Measurements from ENCODE around the gene LSM3. TPM values are rescaled to one million over a fixed set of nuclear protein-coding genes. Genes with fewer than 3 reads are reported as not detected.

The LSM3 gene
- total and polyA plus RNA-seq, 11 donors: 11.6 to 15.9 (median 13.7) TPM

DNA sequence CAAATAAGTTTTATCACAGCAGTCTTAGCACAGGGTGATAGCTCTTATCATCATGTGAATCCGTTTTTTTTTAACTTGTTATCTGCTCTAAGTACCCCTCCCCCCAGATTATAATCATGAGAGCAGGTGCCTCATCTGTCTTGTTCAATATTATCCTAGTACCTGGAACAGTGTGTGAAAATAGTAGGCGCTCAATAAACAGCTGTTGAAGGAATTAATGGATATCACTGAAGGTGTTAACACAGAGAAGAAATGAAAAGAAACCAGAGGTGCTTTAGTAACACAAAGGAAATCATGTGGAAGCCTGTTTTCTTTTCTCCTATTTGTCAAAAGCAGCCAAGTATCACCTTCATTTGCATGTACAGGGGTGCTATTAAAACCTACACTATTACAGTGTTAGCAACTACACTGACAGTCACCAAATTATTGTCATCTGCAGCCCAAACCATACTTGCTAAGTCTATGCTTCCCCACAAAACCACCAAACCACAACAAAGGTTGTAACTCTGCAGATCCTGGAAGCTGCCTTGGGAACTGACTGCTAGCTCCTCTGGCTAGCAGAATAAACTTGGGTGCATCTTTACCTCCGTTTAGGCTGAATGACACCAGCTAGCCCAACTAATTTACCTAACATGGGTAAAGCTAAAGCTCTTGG is 3.1 kb upstream of the LSM3 start:
- ATAC-seq (no peak), DNase-seq (no peak)
- no peaks in the 10 kb centered on the region for H3K9me3 ChIP-seq
- 66 to 71% (median 69%) methylated on average over 3 of the region's 3 CpGs for WGBS, 4 donors
- peaks cover 0 to 47% (median 32%) of the 10 kb centered on the region in 12 donors for H3K4me1 ChIP-seq
- H3K36me3 ChIP-seq: peaks cover 0 to 26% (median 25%) of the 10 kb centered on the region in 9 donors
- intact Hi-C loops (cut with DNase I): loop anchor here in 7 of 10 donors (5.0 to 10.0 kb wide), 6 partner anchors 48 to 521 kb away; partner anchors contain the start of genes CCDC174 (in 3 of the 7), CHCHD4 (in 1 of the 7) and TMEM43 (in 1 of the 7)
- H3K27ac ChIP-seq: no peak overlapping the region
- H3K4me3 ChIP-seq: no peak overlapping the region
- TF ChIP-seq, protein P1, sequence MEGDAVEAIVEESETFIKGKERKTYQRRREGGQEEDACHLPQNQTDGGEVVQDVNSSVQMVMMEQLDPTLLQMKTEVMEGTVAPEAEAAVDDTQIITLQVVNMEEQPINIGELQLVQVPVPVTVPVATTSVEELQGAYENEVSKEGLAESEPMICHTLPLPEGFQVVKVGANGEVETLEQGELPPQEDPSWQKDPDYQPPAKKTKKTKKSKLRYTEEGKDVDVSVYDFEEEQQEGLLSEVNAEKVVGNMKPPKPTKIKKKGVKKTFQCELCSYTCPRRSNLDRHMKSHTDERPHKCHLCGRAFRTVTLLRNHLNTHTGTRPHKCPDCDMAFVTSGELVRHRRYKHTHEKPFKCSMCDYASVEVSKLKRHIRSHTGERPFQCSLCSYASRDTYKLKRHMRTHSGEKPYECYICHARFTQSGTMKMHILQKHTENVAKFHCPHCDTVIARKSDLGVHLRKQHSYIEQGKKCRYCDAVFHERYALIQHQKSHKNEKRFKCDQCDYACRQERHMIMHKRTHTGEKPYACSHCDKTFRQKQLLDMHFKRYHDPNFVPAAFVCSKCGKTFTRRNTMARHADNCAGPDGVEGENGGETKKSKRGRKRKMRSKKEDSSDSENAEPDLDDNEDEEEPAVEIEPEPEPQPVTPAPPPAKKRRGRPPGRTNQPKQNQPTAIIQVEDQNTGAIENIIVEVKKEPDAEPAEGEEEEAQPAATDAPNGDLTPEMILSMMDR (IDR thresholded peaks at IDR 0.05): no peak
- no peak for TF ChIP-seq POLR2A (IDR thresholded peaks at IDR 0.05)
- H3K27me3 ChIP-seq: no peaks in the 10 kb centered on the region

DNA sequence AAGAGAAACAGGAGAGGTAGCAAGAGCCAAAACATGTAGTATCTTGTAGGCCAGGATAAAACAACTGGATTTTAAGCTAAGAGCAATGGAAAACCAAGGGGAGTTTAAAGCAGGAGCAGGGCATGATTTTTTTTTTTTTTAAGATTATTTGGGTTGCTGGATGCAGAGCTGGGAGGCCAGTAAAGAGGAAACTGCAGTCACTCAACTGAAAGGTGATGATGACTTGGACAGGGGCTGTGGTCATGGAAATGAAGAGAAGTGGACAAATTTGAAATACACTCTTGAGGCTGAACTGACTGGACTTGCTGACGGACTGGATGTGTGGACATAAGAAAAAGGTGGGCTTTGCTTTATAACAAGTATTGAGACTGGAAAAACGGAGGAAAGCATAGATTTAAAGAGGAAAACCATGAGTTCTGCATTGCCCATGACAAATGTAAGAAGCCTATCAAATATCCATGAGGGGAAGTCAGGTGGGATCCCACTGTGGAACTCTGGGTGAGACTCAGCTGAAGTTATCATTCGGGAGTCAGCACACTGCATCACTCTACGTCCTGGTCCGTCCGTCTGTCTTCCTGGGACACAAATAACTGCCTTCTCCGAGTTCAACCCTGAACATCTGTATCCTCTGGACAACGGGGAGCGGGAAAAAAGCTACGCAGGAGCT is 904 bp upstream of the LSM3 start:
- H3K4me3 ChIP-seq: peak overlapping the region; percentile 51 to 92 (median 76)
- ATAC-seq (peak in 3 of 4 donors; percentile 12 to 62 (median 40)), DNase-seq (no peak)
- intact Hi-C loops (cut with DNase I): loop anchor here in 8 of 10 donors (1.0 to 10.0 kb wide), 11 partner anchors 33 to 523 kb away; partner anchors contain the start of genes CHCHD4 (in 5 of the 8), TMEM43 (in 5 of the 8) and CCDC174 (in 3 of the 8)
- peak overlapping the region; percentile 56 to 98 (median 94) for H3K27ac ChIP-seq
- H3K9me3 ChIP-seq: no peaks in the 10 kb centered on the region
- 6 to 7% (median 6%) methylated on average over 10 of the region's 10 CpGs for WGBS, 4 donors
- H3K27me3 ChIP-seq: no peaks in the 10 kb centered on the region
- TF ChIP-seq POLR2A (IDR thresholded peaks at IDR 0.05): no peak
- TF ChIP-seq, protein P1 (IDR thresholded peaks at IDR 0.05): no peak
- peaks cover 0 to 23% (median 19%) of the 10 kb centered on the region in 9 donors for H3K36me3 ChIP-seq
- peaks cover 0 to 47% (median 32%) of the 10 kb centered on the region in 12 donors for H3K4me1 ChIP-seq

DNA sequence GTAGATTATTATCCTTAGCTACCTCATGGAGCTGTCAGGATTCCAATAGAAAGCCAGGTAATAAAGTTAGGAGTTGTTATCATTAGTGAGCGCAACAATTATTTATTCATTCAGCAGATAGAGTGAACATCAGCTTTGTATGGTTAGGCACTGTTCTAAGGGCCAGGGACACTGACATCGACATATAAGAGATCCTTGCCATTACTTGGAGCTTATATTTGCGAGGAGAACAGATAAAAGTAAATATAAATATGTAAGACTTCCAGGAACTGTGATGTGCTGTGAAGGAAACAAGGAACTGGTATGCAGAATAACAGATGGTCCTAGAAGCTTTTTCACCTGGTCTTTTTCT is 473 bp downstream of the LSM3 start:
- Histone ChIP-seq H3K4me3 (peak overlapping the region; percentile 51 to 92 (median 76)), H3K4me1 (peaks cover 0 to 47% (median 32%) of the 10 kb centered on the region in 12 donors), H3K36me3 (peaks cover 0 to 33% (median 28%) of the 10 kb centered on the region in 9 donors), H3K27ac (peak overlapping the region in 11 of 12 donors; percentile 47 to 98 (median 91)), H3K9me3 (no peaks in the 10 kb centered on the region), H3K27me3 (no peaks in the 10 kb centered on the region)
- WGBS, 4 donors: 5 to 9% (median 6%) methylated on average over 3 of the region's 3 CpGs
- intact Hi-C loops (cut with DNase I): loop anchor here in 8 of 10 donors (2.0 to 10.0 kb wide), 8 partner anchors 34 to 524 kb away; partner anchors contain the start of genes CHCHD4 (in 4 of the 8), TMEM43 (in 4 of the 8) and CCDC174 (in 3 of the 8)
- no peak for TF ChIP-seq POLR2A (IDR thresholded peaks at IDR 0.05)
- TF ChIP-seq, protein P1 (IDR thresholded peaks at IDR 0.05): no peak
- DNase-seq: no peak
- no peak for ATAC-seq

DNA sequence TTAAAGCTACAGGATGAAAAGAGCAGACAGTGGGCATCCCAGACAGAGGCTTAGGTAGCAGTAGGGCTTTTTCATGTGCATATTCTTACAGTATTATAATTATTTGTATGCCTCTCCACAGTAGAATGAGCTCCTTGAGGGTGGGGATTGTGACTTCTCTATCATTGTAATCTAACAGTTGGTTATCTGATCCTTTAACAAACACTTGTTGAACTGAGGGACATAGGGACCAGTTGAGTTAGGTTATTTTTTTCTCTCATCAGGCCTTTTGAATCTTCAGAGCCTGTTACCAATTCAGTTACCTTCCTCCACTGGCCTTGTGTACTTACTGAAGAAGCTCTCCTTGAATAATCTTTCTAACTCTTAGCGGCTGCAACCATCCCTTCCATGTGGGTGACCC is 1.2 kb downstream of the LSM3 start:
- intact Hi-C loops (cut with DNase I): loop anchor here in 8 of 10 donors (2.0 to 10.0 kb wide), 8 partner anchors 35 to 525 kb away; partner anchors contain the start of genes CHCHD4 (in 4 of the 8), TMEM43 (in 4 of the 8) and CCDC174 (in 3 of the 8)
- 97 to 100% (median 98%) methylated on average over 1 of the region's 1 CpG for WGBS, 4 donors
- Histone ChIP-seq H3K36me3 (peaks cover 0 to 38% (median 32%) of the 10 kb centered on the region in 9 donors), H3K27ac (no peak overlapping the region), H3K4me3 (no peak overlapping the region), H3K4me1 (peaks cover 0 to 41% (median 32%) of the 10 kb centered on the region in 12 donors), H3K9me3 (no peaks in the 10 kb centered on the region), H3K27me3 (no peaks in the 10 kb centered on the region)
- ATAC-seq: no peak
- TF ChIP-seq, protein P1 (IDR thresholded peaks at IDR 0.05): no peak
- no peak for DNase-seq

Measured in heart left ventricle (tissue), 16 donors.